NCI-H2227 (cell line): ENCODE measurements around the gene ACVR1.

Experiments
- DNase-seq: peaks from one replicate; lab custom pipeline; 2025; ENCODE audit not compliant: unreplicated experiment; lab: John Stamatoyannopoulos, UW

Gene ACVR1

DNA sequence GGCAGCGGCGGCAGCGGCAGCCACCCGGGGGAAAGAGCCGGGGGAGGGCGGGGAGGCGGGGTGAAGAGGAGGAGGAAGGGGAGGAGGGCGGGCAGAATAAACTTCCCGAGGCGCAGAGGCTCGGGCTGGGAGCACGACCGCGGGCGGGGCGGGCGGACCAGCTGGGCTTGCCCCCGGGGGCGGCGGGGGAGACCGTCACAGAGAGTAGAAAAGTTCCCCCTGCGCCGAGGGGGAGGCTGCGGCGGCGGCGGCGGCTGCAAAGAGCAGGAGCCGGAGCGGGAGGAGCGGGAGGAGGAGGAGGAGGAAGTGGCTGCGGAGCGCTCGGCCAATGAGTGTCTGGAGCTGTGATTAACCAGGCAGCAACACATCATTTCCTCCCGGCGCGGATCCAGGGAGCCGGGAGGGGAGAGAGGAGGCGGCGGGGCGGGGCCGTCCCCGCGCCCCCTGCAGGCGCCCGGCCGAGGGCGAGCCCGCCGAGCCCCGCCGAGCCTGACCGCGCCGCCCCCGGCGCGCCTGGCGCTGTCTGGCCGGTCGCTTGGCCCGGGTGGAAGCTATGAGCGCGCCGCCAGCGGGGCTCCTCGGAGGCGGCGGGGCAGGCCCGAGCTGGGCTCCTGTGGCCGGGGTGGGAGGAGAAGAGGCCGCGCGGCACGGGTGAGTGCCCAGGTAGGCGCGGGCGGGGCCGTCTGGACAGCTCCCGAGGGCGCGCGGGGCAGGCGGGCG lies at the start of gene ACVR1:
TSS of gene ACVR1 (minus strand) at position 265 of the 720 bp plus-strand sequence. CDS start 76,837 bp downstream, outside the sequence.
- peak; percentile 97 for DNase-seq

- no peak for DNase-seq
Measured at GRCh38 chr2:157925071-157925470, 48.9 kb upstream of the ACVR1 start.

DNA sequence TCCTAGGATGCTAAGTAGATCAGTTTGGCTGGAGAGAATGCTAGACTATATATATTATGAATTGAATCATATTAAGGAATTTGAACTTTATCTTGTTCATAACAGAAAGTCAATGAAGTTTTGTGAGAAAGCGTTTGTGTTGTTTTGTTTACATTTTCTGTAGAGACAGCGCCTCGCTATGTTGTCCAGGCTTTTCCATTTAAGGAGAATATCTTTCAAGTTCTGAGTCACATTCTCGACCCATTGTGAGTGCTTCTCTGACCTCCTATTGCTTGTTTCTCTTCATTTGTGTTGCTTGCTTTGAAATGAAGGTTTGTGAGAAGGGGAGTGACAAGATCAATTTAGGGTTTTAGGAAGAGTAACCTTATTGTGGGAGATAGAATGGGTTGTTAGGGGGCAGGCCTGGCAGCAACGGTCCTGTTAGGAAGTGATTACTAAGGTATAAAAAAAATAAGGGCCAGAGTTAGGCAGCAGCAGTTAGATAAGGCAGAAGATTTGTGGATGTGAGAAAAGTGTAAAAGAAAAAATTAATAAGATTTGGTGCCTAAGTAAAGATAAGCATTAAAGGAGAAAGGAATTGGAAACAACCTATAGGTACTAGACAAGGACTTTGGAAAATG lies 47.6 kb upstream of the ACVR1 start:
- DNase-seq = no peak

GRCh38 chr2:157922815-157923214 lies 46.7 kb upstream of the ACVR1 start:
- DNase-seq = no peak

DNA sequence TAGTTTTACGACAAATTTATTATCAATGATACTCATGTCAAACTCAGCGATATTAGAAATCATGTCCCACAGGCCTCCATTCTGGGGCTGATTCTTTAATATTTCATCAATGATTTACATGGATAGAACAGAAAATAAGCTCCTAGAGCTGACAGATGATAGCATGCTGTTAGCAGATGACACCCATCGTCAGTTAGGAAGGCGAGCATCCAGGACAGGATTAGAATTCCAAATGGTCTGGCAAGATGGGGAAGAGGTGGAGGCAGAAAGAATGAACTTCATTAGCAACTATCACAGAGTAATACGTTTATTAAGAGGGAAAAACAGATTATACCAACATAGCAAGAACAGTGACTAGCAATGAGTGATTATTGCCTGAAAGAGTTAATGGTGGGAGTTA lies 46.2 kb upstream of the ACVR1 start:
- no peak for DNase-seq

DNA sequence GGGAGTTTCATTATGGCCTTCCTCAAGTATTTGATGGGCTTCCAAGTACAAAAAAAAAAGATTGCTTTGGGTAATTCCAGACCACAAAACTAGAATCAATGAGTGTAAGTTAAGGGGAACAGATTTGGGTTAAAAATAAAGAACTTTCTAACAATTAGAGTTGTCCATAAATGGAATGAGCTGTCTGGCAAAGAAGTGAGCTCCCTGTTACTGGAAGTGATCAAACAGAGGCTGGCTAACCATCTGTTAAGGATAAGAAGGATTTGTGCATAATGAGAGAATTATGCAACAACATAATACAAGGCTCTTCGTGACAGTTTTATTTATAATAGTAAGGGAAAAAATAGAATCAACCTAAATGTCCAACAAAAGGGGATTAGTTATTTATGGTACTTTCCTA lies 44.6 kb upstream of the ACVR1 start:
- no peak for DNase-seq

GRCh38 chr2:157919181-157919580 lies 43.1 kb upstream of the ACVR1 start:
- DNase-seq = no peak

DNA sequence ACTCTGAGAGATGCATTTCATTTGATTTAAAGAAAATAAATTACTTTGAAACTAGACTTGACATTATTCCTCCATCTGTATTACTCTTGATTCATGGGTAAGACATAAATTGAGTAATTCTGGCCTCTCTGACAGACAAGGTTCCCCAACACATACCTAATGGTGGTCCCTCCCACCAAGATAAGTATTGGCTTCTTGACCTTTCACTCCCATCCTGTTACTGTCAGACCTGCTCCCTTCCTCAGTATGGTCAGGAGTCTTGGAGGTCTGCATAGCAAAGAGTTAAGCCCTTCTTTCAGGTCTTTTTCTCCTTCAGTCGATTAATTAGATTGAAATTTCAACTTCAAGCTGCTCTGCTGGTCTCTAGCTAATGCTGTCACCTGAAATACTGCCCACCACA lies 42.2 kb upstream of the ACVR1 start:
- DNase-seq = no peak

DNA sequence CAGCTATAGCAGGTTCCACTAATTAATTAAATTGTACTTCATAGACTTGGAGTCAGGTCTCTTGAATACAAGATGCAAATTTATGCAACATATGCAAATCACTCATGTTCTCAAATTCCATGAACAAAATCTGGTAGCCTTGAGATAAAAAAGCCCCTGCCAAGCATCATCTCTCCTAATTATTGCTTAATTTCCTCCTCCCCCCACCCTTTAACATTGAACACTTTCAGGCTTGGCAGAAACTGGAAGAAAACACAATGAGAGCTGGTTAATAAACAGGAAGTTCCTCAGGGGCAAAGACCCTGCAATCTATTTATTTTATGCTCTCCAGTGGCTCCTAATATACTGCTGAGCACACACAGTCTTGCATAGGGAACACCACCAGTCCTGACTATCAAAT lies 35.6 kb upstream of the ACVR1 start:
- DNase-seq = no peak

DNA sequence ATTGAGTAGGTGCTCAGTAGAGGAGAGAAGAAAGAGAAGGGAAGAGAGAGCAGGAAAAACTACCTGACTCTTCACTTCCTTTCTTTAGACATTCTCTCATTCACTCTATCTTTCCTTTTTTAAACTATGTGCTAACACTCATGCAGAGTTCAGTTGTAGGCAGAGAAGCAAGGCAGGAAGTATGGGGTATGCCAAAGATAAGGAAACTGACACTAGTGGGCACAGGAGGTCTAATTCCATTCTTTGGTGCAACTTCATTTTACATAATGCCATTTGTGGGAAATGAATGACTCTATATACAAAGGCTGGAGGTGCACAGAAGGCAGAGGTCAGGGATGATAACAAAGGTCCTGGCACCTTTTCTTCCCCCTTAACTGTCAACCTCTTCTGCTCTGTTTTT lies 35.1 kb upstream of the ACVR1 start:
- DNase-seq = no peak

DNA sequence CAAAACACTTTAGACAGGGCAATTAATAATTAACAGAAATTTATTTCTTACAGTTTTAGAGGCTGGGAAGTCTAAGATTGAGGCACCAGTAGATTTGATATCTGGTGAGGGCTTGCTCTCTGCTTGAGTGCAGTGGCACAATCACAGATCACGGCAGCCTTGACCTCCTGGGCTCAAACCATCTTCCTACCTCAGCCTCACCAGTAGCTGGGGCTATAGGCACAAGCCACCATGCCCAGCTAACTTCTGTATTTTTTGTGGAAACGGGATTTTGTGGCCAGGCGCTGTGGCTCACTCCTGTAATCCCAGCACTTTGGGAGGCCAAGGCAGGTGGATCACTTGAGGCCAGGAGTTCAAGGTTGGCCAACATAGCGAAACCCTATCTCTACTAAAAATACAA lies 29.0 kb upstream of the ACVR1 start:
- DNase-seq = no peak

- DNase-seq = no peak
Measured at GRCh38 chr2:157903626-157904025, 27.5 kb upstream of the ACVR1 start.

GRCh38 chr2:157903151-157903550 lies 27.0 kb upstream of the ACVR1 start:
- DNase-seq = peak; percentile 82

- no peak for DNase-seq
Measured at GRCh38 chr2:157902692-157903091, 26.6 kb upstream of the ACVR1 start.

DNA sequence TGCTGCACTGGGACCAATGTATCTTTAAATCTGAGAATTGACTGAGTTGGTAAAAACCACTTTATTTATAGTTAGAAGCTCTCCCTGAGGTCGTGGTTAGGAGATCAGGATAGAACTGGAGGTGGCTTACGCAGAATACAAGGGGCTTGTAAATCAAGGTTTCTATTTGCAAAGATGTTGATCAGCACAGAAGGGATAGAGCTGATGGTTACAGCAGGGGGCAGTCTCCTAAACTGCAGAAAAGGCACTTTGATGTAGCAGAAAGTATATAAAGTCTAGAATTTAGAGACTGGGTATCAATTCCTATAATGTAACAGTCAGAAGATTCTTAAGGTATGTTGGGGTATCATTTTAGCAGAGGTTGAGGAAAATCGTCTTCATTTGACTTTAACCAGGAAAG lies 25.2 kb upstream of the ACVR1 start:
- DNase-seq = no peak

DNA sequence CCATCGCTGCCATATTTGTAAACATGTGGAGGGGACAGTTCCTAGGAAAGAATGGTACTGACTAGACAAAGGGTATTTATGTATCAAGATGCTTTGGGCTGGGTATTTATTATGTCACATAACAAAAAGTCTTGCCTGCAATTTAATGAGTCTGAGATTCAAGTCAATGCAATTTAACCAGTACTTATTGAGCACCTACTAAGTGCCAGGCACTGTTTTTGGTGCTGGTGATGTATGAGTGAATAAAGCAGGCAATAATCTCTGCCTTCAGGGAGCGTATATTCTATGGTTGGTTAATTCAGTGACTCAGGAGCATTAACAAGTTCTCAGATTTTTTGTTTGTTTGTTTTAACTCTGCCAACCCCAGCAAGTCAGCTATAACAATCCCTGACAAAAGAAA lies 24.6 kb upstream of the ACVR1 start:
- DNase-seq = no peak

DNA sequence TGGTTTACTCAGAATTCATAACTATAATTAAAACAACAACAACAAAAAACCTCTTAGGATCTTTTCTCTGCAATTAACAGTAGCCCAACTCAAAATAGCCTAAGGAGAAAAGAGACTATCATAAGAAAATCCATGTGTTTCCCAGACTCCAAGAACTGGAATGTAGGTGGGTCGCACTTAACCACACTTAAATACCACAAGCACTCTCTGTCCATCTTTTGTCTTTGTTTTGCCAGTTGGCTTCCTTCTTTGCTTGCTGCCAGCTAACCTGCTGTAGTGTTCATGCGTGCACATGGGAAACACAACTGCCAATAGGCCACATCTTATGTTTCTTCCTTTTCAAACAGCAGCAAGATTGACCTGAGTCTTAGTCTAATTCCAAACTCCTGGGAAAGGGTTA lies 24.1 kb upstream of the ACVR1 start:
- DNase-seq = no peak

DNA sequence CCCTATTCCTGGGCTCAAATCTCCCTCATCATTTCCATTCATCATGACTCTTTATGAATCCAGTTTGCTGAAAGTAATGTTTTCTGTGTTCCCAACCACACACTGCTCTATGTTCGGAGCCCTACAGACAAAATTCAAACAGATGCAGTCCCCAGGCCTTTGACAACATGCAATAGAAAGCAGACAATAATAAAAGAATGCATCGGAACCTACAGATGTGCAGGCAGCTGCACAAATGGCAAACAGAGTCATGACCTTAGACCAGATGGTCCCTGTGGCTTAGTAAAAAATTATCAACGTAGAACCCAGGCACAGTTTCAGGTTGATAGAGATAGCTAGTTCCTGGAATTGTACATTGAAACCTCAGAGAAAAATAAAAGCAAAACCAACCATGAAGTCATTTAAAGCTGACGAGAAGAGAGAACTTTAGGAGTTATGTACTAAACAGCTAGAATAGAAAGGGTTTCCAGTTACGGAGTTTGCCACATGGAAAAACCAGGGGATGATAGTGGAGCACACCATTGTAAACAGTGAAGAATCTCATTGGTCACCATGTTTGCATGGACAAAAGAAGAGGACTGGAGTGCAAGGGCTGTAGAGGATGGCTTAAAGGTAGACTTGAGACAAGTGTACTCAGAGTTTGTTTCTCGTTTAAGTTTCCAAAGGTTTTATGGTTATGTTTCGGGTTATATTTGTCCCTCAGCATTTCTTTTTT lies 23.2 kb upstream of the ACVR1 start:
- DNase-seq = no peak

GRCh38 chr2:157898591-157898996 lies 22.5 kb upstream of the ACVR1 start:
- no peak for DNase-seq

GRCh38 chr2:157897106-157897971 lies 21.2 kb upstream of the ACVR1 start:
- no peak for DNase-seq

DNA sequence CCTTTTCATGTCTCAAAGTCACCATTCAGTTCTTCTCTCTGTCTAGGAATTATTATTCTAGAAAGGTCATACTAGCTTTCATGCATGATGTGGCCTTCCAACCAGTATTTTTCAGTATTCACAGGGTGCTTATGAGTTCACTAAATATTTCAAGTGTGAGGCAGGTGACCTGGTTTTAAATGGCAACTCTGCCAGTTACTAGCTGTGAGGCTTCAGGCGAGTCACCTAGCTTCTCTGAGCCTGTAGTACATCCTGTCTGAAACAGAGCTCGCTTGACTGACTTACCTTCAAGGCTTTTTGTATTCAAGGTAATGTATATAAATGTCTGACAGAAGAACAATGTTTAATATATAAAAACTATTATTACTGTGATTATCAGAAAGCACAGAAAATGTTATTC lies 19.4 kb upstream of the ACVR1 start:
- DNase-seq = no peak
